ENCODE results near the gene AIP.
"Not testable (repeated sequence)": the region's sequence is repeated elsewhere in the genome, so short reads cannot be mapped to it uniquely, and the experiment has no call there.

DNA sequence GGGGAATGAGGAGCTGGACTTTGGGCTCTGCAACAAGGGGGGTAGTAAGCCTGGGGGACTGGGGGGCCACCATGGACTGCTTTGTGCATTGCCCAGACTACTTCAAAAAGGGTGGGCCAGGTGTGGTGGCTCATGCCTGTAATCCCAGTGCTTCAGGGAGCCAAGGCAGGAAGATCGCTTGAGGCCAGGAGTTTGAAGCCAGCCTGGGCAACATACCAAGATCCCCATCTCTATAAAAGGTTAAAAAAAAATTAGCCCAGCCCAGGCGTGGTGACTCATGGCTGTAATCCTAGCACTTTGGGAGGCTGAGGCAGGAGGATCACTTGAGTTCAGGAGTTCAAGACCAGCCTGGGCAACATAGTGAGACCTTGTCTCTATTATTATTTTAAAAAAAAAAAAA, 17.3 kb upstream of the AIP start:
- not testable (repeated sequence) for TF ChIP-seq SALL2 (tag by site-specific recombination; IDR thresholded peaks at IDR 0.05; ENCODE audit: borderline replicate concordance); ZNF140 (tag by site-specific recombination; IDR thresholded peaks at IDR 0.05); PRDM1 (tag by site-specific recombination; IDR thresholded peaks at IDR 0.05); ZNF785 (tag by site-specific recombination; IDR thresholded peaks at IDR 0.05); ZNF366 (tag by site-specific recombination; conservative IDR thresholded peaks at IDR 0.05); ZBTB17 (tag by site-specific recombination; IDR thresholded peaks at IDR 0.05); BCL11A (tag by site-specific recombination; IDR thresholded peaks at IDR 0.05; ENCODE audit: low read depth); ZNF660 (tag by site-specific recombination; IDR thresholded peaks at IDR 0.05); ZNF530 (tag by site-specific recombination; IDR thresholded peaks at IDR 0.05; ENCODE audit: low read depth)
- TF ChIP-seq, protein P1, sequence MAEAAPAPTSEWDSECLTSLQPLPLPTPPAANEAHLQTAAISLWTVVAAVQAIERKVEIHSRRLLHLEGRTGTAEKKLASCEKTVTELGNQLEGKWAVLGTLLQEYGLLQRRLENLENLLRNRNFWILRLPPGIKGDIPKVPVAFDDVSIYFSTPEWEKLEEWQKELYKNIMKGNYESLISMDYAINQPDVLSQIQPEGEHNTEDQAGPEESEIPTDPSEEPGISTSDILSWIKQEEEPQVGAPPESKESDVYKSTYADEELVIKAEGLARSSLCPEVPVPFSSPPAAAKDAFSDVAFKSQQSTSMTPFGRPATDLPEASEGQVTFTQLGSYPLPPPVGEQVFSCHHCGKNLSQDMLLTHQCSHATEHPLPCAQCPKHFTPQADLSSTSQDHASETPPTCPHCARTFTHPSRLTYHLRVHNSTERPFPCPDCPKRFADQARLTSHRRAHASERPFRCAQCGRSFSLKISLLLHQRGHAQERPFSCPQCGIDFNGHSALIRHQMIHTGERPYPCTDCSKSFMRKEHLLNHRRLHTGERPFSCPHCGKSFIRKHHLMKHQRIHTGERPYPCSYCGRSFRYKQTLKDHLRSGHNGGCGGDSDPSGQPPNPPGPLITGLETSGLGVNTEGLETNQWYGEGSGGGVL (tag by site-specific recombination; IDR thresholded peaks at IDR 0.05): not testable (repeated sequence)
- TF ChIP-seq, protein P2, sequence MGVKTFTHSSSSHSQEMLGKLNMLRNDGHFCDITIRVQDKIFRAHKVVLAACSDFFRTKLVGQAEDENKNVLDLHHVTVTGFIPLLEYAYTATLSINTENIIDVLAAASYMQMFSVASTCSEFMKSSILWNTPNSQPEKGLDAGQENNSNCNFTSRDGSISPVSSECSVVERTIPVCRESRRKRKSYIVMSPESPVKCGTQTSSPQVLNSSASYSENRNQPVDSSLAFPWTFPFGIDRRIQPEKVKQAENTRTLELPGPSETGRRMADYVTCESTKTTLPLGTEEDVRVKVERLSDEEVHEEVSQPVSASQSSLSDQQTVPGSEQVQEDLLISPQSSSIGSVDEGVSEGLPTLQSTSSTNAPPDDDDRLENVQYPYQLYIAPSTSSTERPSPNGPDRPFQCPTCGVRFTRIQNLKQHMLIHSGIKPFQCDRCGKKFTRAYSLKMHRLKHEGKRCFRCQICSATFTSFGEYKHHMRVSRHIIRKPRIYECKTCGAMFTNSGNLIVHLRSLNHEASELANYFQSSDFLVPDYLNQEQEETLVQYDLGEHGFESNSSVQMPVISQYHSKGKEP (tag by site-specific recombination; IDR thresholded peaks at IDR 0.05): not testable (repeated sequence)
- TF ChIP-seq, protein P3, sequence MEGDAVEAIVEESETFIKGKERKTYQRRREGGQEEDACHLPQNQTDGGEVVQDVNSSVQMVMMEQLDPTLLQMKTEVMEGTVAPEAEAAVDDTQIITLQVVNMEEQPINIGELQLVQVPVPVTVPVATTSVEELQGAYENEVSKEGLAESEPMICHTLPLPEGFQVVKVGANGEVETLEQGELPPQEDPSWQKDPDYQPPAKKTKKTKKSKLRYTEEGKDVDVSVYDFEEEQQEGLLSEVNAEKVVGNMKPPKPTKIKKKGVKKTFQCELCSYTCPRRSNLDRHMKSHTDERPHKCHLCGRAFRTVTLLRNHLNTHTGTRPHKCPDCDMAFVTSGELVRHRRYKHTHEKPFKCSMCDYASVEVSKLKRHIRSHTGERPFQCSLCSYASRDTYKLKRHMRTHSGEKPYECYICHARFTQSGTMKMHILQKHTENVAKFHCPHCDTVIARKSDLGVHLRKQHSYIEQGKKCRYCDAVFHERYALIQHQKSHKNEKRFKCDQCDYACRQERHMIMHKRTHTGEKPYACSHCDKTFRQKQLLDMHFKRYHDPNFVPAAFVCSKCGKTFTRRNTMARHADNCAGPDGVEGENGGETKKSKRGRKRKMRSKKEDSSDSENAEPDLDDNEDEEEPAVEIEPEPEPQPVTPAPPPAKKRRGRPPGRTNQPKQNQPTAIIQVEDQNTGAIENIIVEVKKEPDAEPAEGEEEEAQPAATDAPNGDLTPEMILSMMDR (tag by site-specific recombination; IDR thresholded peaks at IDR 0.05): not testable (repeated sequence)
- TF ChIP-seq, protein P4, sequence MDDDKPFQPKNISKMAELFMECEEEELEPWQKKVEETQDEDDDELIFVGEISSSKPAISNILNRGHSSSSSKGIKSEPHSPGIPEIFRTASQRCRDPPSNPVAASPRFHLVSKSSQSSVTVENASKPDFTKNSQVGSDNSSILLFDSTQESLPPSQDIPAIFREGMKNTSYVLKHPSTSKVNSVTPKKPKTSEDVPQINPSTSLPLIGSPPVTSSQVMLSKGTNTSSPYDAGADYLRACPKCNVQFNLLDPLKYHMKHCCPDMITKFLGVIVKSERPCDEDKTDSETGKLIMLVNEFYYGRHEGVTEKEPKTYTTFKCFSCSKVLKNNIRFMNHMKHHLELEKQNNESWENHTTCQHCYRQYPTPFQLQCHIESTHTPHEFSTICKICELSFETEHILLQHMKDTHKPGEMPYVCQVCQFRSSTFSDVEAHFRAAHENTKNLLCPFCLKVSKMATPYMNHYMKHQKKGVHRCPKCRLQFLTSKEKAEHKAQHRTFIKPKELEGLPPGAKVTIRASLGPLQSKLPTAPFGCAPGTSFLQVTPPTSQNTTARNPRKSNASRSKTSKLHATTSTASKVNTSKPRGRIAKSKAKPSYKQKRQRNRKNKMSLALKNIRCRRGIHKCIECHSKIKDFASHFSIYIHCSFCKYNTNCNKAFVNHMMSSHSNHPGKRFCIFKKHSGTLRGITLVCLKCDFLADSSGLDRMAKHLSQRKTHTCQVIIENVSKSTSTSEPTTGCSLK (tag by site-specific recombination; IDR thresholded peaks at IDR 0.05): not testable (repeated sequence)

All from HEK293 (cell line).